Right ventricle myocardium superior (tissue), 1 donor: ENCODE measurements around the gene FAM217A. TPM values are rescaled to one million over a fixed set of nuclear protein-coding genes. Genes with fewer than 3 reads are reported as not detected.

Experiments
- ATAC-seq: fragments of 200-7000 bp; cut with Tn5 transposase; one replicate; pipeline ENCODE4 v1.9.1; 2020; ENCODE audit warnings: mild to moderate bottlenecking; ENCODE audit not compliant: poor library complexity
- DNase-seq: peaks from one replicate; pipeline ENCODE4 v3.0.0-alpha.2; 2020
- intact Hi-C: fragments of 100-400 bp; cut with DNase I; formaldehyde crosslinking; loops from one replicate; pipeline ENCODE4 v1.11.2; 2022
- total RNA-seq: library from RNA; stranded (reverse); fragmentation: NEBNext Ultra II Directional; extraction: Animal tissue kit (Norgen Biotek cat#: 25700); gene quantifications from one replicate; pipeline ENCODE4 v1.2.1, GENCODE V29; 2021
- donor health status: DM: no; HTN: yes; CAD: no; lungs with severe emphysema.

Gene FAM217A
- total RNA-seq, 1 donor from 2014 or later: not detected

GRCh38 chr6:4031442-4031841 lies 47.5 kb downstream of the FAM217A start:
- ATAC-seq (no peak), DNase-seq (no peak)
- intact Hi-C loops: no loop called here

GRCh38 chr6:4030669-4031068 lies 48.3 kb downstream of the FAM217A start:
- intact Hi-C loops: no loop called here
- no peak for ATAC-seq

GRCh38 chr6:4029687-4030086 lies 49.2 kb downstream of the FAM217A start:
- DNase-seq (no peak), ATAC-seq (no peak)
- intact Hi-C loops: no loop called here

More at GRCh38 chr6:4030669-4031068, 48.3 kb downstream of the FAM217A start:
- DNase-seq: no peak

GRCh38 chr6:4028051-4028450 lies 50.9 kb downstream of the FAM217A start:
- no peak for DNase-seq
- intact Hi-C loops: no loop called here
- ATAC-seq: no peak

- DNase-seq (no peak), ATAC-seq (no peak)
- intact Hi-C loops: no loop called here
Observed at GRCh38 chr6:4025681-4026080, 53.3 kb downstream of the FAM217A start.

- ATAC-seq: no peak
- intact Hi-C loops: no loop called here
Observed at GRCh38 chr6:4023240-4023639, 55.7 kb downstream of the FAM217A start.

GRCh38 chr6:4021854-4022695 lies 56.9 kb downstream of the FAM217A start:
- intact Hi-C loops: no loop called here
- DNase-seq (no peak), ATAC-seq (peak; percentile 4)

More at GRCh38 chr6:4023240-4023639, 55.7 kb downstream of the FAM217A start:
- DNase-seq: no peak

- intact Hi-C loops: no loop called here
- peak; percentile 97 for DNase-seq
- ATAC-seq: peak; percentile 90
Observed at GRCh38 chr6:4021133-4021853, 57.6 kb downstream of the FAM217A start.

- ATAC-seq: no peak
- intact Hi-C loops: no loop called here
- no peak for DNase-seq
Observed at GRCh38 chr6:4020822-4021132, 58.2 kb downstream of the FAM217A start.

GRCh38 chr6:4018924-4019236 lies 60.1 kb downstream of the FAM217A start:
- ATAC-seq: no peak
- intact Hi-C loops: no loop called here
- no peak for DNase-seq

Other genes starting within 250 kb of the FAM217A start
- 28.9 TPM for gene FAM50B, start 229.8 kb downstream of the FAM217A start, total RNA-seq
- gene ECI2, start 56.4 kb upstream of the FAM217A start, total RNA-seq: 151 TPM